ENCODE measurements around the gene ACAP1. TPM values are rescaled to one million over a fixed set of nuclear protein-coding genes. Genes with fewer than 3 reads are reported as not detected.
"Not testable (repeated sequence)": the region's sequence is repeated elsewhere in the genome, so short reads cannot be mapped to it uniquely, and the experiment has no call there.

The ACAP1 gene
- polyA plus RNA-seq, 5 donors = 5.5 to 9.9 (median 7.5) TPM

DNA sequence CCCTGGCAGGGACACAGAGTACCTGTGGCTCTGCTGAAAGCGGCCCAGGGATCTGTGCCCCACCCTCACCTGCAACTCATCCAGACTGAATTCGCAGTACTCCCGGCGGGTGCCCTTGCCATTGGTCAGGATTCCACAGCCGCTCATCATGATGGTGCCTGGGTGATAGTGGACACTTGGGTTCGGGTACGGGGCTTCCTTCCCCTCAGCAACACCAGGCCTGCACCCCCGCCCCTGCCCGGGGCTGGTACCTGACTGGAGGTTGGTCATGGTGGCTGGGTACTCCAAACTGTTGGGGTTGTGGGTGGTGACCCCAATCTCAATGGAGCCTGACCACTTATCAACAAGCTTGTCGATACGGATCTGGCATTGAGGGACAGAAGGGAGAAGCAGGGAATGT is 10.1 kb upstream of the ACAP1 start:
- no peak for DNase-seq

DNA sequence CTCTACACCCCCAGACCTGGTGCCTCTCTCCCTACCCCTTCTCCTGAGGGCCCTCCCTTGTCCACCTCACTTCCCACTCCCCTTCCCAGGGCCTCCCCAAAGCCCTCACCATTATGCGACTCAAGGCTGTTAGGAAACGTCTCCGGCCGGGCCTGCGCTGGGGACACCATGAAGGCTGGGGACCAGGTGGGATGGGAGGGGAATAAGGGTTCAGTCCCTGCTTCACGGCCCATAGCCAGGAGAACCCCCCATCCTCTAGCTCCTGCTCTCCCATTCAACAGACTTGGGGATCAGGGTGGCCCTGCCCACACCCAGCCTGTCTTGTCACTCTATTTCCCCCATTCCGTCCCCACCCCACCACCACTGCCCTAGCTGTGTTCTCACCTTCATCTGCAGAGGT is 9.3 kb upstream of the ACAP1 start:
- DNase-seq = no peak

DNA sequence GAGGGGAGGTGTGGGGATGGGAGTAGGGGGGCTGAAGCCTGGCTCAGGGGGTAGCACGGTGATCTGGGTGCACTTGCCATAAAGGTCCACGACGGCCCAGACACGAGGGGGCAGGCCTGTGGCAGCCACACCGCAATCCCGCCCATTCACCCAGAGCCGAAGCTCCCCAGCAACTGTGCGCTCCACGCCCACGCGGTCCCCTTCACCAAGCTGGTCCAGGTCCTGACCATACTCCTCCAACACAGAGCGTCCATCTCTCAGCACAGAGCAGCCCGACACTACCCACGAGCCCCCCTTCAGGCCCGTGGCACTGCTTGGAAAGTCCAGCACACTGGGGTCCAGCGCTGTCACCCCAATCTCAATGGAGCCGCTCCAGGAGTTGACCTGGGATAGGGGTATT is 8.8 kb upstream of the ACAP1 start:
- DNase-seq = no peak

DNA sequence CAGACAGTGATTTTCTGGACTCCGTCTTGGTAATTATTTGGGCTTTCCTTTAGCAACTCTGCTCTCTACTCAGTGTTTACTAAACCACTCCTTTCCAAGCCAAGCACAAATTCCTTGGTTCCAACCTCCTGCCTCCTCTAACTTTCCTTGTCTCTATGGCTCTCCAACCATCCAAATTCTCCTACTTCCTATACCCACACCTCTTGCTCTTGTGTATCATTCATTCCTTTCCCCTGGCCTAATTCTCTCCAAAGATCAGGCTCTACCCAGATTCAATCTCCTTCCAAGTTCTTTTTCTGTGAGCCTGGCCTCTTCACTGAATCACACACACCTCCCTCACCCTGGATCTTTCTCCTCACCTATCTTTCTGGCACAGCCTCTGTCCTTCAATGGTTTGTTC is 8.3 kb upstream of the ACAP1 start:
- no peak for DNase-seq

DNA sequence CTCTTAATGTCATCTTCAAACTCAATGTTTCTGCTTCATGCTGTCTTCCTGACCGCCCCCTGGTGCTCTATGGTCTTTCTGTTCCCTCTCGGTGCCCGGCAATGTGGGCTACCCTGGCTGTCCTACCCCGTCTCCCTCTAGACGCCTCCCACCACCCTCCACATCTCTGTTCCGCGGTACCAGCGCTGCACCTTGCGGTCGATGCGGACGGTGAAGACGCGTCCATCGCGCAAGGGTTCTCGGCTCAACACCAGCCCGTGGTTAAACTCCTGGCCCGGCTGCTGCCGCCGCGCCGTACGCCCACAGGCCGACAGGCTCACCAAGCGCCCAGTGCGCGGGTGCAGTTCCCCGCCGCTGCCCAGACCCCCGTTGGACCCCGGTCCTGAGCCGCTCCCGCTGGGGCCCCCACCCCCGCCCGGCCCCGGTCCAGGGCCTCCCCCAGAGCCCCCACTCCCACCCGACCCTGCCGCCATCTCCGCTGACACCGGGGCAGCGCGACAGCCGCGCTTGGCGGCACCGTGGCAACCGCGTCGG is 7.4 kb upstream of the ACAP1 start, which contains the start of gene NEURL4:
Gene NEURL4, minus strand, starts transcription at position 496 of the 534 bp plus-strand sequence. Its CDS starts 23 bp downstream, at position 473.
- DNase-seq = no peak

DNA sequence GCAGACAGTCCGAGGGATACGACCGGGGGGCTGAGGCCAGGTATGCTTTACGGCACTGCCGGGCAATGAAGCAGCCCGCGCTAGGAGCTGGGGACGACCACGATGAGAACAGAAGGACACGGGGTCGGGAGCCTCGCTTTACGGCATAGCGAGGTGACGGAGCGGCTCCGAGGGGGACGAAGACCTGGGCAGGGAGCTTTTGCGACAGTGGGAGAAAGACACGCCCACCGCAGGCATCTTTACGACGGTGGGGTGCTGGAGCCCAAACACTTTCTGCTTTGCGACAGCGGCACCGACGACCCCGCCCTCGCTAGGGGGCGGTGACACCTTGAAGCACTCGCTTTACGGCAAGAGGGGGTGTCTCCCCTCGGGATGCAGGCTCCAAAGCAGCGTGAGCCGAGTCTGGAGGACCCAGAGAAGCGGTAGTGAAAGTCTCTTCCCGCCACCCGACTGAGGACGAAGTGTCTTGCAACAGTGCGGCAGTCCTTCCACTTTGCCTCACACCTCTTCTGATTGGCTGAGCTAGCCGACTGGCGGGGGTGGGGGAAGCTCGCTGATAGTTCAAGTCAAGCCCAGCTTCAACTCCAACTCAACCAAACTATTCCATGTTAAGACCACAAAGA is 6.8 kb upstream of the ACAP1 start:
- peak; percentile 99 for DNase-seq

DNA sequence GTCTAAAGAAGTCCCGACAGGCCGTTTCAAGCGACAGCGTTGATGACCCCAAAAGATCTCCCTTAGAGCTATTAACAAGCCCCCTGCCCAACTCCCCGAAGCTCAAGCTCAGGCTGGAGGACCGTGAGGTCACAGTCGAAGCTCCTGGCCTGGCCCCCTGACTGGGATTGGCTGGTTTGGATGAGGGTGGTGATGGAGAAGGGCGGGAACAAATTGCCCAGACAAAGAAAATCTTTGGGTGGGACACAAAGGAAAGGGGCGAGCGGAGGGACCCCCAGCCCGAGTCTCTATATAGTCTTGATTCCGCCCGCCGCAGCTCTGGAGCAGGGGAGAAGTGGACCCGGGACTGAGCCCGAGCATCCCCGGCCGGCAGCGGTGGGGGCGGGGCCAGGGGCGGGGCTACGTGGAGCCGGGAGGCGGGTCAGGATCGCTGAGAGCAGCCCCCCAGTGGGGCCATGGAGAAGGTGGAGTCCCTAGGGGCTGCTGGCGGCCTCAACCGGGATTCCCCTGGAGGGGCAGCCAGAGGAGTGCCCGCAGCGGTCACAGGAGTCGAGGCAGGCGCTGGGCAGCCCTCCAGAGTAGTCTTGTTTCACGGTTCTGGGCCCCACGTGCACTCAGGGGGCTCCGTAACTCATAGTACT is 6.2 kb upstream of the ACAP1 start:
- DNase-seq = peak in 1 of 2 donors; percentile 79

DNA sequence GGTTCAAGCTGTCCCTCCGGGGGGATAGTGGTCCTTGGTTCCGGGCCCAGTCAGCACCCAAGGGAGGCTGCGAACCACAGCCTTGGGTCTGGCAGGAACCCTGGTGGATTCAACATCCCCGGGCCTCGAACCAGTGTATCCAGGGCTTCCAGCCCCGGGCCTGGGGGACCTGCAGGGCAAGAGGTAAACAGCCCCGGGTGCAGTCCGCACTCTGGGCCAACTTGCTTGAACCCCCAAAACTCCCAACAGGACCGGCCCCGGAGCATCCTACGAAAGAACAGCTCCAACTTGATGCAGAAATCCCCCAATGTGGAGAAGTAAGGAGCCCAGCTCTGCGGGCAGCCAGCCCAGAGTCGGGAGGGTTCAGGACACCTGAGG is 5.7 kb upstream of the ACAP1 start:
- no peak for DNase-seq

DNA sequence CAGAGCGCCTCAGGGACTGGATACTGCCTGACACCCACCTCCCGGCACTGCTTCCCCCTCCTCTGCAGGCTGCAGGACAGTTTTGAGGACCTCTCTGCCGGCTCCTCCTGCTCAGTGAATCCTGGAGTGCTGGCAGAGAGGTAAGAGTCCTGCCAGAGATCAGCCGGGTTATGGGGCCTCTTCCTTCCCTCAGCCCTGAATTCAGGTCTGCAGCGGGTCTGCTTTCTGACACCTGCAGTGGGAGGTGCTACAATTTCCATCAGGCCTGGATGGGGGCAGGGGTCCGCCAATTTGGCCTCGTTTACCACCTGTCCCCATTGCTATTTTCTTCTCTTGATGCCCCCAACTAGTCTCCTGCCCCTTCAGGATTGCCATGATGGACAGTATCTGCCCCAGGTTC is 4.2 kb upstream of the ACAP1 start:
- no peak for DNase-seq

DNA sequence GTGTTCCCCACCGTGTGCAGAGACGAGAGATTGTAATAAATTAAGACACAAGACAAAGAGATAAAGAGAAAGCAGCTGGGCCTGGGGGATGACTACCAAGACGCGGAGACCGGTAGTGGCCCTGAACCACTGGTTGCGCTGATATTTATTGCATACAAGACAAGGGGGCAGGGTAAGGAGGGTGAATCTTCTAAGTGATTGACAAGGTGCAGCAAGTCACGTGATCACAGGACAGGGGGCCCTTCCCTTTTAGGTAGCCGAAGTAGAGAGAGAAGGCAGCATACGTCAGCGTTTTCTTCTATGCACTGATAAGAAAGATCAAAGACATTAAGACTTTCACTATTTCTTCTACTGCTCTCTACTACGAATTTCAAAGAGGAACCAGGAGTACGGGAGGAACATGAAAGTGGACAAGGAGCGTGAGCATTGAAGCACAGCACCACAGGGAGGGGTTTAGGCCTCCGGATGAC is 3.7 kb upstream of the ACAP1 start:
- not testable (repeated sequence) for DNase-seq

DNA sequence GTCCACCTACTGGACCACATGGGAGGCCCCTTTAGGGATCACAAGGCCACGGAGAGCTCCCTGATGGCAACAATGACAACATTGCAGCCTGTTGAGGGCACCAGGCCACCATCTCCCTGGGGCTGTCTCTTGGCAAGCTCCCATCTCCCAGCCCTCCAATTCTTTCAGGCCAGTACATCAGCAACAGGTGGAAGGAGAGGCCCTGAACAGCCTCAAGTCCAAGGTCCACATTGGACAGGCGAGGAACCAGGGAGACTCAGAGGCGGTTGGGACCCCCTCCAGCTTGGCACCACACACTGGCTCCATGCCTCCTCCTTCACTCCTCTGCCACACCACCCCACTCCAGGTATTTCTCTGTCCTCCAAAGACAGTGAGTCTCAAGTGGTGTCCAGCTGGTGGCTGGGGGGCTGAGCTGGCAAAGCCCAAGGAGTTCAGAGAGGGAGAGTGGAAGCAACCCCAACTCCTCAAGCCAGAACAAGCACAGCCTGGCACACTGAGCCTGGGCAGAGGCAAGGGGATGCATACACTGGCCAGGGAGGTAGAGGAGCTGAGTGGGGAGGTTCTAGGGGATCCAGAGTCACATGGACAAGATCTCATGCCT is 1.3 kb upstream of the ACAP1 start:
- no peak for DNase-seq

DNA sequence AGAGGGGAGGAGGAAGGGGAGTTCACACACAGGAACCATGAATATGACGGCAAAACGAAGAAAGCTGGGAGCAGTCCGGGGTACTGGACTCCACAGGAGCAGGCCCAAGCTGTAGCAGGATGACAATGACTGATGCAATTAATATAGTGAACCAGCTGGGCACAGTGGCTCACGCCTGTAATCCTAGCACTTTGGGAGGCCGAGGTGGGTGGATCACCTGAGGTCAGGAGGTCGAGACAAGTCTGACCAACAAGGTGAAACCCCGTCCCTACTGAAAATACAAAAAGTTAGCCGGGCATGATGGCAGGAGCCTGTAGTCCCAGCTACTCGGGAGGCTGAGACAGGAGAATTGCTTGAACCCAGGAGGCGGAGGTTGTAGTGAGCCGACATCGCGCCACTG is 564 bp upstream of the ACAP1 start:
- not testable (repeated sequence) for DNase-seq

DNA sequence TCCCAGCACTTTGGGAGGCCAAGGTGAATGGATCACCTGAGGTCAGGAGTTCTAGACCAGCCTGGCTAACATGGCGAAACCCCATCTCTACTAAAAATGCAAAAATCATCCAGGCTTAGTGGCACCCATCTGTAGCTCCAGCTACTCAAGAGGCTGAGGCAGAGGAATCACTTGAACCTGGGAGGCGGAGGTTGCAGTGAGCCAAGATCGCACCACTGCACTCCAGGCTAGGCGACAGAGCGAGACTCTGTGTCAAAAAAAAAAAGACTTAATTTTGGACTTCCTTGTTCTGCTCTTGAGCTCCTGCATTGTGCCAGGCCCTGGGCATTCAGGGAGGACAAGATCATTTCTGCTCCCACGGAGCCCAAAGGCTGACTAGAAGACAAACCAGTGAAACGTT is 1.3 kb downstream of the ACAP1 start:
- DNase-seq = not testable (repeated sequence)

DNA sequence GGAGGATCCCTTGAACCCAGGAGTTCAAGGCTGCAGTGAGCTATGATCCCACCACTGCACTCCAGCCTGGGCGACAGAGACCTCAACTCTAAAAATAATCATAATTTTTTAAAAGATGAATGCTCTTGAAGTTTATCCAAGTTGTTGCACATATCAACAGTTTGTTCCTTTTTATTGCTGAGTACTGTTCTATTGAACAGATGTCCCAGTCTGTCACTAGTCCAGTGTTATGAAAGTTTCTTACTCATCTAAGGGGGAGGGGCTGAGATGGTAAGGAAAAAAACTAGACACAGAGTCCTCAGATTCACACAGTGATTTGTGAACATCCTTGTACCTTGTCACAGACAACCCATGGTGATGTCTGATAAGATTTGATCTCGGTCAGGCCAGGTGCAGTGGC is 3.9 kb downstream of the ACAP1 start:
- no peak for DNase-seq

DNA sequence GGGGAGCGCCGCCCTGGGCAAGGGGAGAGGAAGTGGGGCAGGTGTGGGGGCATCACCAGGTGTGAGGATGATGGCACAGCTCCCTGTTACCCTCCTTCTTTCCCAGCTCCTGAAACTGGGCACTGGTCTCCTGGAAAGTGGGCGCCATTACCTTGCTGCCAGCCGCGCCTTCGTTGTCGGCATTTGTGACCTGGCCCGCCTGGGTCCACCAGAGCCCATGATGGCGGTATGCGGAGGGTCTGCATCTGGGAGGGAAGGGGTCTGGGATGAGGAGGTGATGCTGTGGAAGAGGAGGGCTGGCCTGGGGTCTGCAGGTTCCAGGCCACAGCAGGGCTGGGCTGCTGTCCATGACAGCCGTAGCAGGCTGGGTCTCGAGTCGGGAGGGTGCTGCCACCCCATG is 5.5 kb downstream of the ACAP1 start:
- no peak for DNase-seq

DNA sequence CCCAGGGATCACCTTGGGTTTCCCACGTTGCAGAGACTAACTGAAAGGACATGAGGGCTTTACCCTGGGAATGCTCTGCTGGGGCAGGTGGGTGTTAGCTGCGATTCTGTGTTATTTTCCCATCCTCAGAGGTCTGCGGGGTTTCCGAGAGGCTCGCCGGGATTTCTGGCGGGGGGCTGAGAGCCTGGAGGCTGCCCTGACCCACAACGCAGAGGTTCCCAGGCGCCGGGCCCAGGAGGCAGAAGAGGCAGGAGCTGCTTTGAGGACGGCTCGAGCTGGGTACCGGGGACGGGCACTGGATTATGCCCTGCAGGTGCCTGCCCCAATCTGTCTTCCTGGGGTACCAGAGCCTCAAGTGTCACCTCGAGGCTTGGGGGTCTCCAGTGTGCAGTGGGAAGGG is 6.9 kb downstream of the ACAP1 start:
- no peak for DNase-seq

DNA sequence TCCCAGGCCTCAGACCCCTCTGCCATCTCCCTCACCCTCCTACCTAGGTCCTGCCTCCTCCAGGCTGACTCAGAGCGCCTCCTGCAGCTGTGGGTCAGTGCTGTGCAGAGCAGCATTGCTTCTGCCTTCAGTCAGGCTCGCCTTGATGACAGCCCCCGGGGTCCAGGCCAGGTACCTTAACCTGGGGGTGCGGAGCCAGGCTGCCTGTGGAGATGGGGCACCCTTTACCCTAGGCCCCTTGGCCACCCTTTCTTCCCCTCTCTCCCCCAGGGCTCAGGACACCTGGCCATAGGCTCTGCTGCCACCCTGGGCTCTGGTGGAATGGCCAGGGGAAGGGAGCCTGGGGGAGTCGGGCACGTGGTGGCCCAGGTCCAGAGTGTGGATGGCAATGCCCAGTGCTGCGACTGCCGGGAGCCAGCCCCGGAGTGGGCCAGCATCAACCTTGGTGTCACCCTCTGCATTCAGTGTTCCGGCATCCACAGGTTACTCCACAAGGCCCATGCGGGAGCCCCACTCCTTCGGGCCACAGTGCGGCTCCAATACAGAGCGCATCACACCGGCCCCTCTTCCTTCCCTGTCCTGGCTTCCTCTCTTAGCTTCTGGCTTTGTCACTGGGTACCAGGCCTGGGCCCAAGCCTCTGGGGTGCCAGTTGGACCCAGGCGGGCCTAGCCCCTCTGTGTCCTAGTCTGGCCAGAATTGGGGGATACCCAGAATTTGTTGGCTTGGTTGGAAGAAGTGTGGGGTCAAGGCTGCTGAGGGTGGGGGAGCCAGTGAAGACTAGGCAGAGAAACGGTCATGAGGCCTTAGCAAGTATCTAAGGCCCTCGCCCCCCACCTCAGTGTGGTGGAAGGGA is 10.7 kb downstream of the ACAP1 start:
- DNase-seq = no peak

DNA sequence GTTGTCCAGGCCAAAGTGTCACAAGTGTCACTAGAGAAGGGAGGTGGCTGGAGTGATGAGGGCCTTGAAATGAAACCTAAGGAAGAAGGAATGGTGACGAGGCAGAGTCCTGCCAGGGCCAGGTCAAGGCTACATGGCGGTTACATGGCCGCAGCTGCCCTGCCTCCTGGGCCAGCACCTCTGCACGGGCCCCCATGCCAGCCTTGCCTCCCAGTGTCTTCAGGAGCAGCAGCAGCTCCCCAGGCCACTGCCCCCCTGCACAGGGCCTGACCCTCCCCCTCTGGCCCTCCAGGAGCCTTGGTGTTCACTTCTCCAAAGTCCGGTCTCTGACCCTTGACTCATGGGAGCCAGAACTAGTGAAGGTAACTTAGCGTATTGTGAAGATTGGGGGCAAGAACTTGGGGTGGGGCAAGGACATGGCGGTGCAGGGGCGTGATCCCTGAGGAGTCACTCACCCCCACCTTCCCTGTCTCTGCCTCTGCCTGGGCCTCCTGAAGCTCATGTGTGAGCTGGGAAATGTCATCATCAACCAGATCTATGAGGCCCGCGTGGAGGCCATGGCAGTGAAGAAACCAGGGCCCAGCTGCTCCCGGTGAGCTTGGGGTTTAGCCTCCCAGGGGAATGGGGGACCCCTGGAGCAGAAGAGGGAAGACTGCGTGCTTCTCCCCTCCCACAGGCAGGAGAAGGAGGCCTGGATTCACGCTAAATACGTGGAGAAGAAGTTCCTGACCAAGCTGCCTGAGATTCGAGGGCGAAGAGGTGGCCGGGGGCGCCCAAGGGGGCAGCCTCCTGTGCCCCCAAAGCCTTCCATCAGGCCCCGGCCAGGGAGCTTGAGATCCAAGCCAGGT is 11.5 kb downstream of the ACAP1 start:
- no peak for DNase-seq

DNA sequence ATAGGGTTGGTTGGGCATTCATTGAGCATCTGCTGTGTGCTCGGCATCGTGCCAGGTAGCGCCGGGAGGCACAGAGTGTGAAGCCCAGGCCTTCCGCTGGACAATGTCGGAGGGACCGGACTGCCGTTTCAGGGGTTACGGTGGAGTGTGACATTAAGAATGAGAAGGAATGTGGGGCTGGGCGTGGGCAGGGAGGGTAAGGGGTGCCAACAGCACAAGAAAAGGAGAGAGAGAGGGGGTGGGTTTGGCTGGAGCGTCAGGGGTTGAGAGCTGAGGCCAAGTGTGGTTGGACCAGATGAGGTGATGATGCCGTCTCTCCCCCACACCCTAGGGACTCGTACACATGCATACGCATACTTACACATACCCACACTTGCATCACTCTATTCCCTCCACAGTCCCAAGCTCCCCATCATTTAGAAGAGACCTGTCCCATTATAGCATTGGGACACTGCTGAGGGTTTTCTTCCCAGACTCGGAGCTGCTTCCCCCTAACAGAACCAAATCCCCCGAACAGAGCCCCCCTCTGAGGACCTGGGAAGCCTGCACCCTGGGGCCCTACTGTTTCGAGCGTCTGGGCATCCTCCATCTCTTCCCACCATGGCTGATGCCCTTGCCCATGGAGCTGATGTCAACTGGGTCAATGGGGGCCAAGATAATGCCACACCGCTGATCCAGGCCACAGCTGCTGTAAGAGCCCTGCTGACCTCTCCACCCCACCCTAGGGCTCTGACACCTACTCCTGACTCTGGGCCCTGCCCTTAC is 12.3 kb downstream of the ACAP1 start:
- DNase-seq = no peak
